Upper lobe of right lung (tissue), 1 donor: ENCODE measurements around the gene GRAMD2A. TPM values are rescaled to one million over a fixed set of nuclear protein-coding genes. Genes with fewer than 3 reads are reported as not detected.

Experiments used
- ATAC-seq: fragments of 200-7000 bp; cut with Tn5 transposase; one replicate; pipeline ENCODE4 v1.9.1; 2020; ENCODE audit warnings: mild to moderate bottlenecking, moderate library complexity
- DNase-seq: peaks from one replicate; pipeline ENCODE4 v3.0.0-alpha.2; 2020
- H3K27ac ChIP-seq: fragments of 200-600 bp; one replicate; pipeline ENCODE4 v1.8.0; 2022
- H3K27me3 ChIP-seq: fragments of 200-600 bp; one replicate; pipeline ENCODE4 v1.8.0; 2022; ENCODE audit warnings: mild to moderate bottlenecking
- H3K36me3 ChIP-seq: fragments of 200-600 bp; one replicate; pipeline ENCODE4 v1.8.0; 2022
- H3K4me1 ChIP-seq: fragments of 200-600 bp; one replicate; pipeline ENCODE4 v1.8.0; 2022
- H3K4me3 ChIP-seq: fragments of 200-600 bp; one replicate; pipeline ENCODE4 v1.8.0; 2022; ENCODE audit warnings: mild to moderate bottlenecking
- H3K9me3 ChIP-seq: fragments of 200-600 bp; one replicate; pipeline ENCODE4 v1.8.0; 2022
- CTCF ChIP-seq: fragments of 200-600 bp; IDR thresholded peaks from one replicate; pipeline ENCODE4 v1.8.0; 2022; ENCODE audit warnings: antibody characterized with exemption
- intact Hi-C: fragments of 100-400 bp; cut with DNase I; formaldehyde crosslinking; loops from one replicate; pipeline ENCODE4 v1.11.0; 2022
- total RNA-seq: library from RNA; stranded (reverse); fragmentation: NEBNext Ultra II Directional; extraction: Animal tissue kit (Norgen Biotek cat#: 25700); gene quantifications from one replicate; pipeline ENCODE4 v1.2.1, GENCODE V29; 2021
- donor health status: DM: no; HTN: yes; CAD: no; lungs with severe emphysema.

GRAMD2A gene
- total RNA-seq, 1 donor from 2014 or later = 27.4 TPM

- H3K27ac ChIP-seq = peak overlapping the region; percentile 6
- TF ChIP-seq CTCF = no peak
- intact Hi-C loops = no loop called here
- no peaks in the 10 kb centered on the region for H3K36me3 ChIP-seq
- DNase-seq (no peak), ATAC-seq (no peak)
- H3K4me1 ChIP-seq = peaks cover 11% of the 10 kb centered on the region
- no peaks in the 10 kb centered on the region for H3K27me3 ChIP-seq
- H3K9me3 ChIP-seq = no peaks in the 10 kb centered on the region
- no peak overlapping the region for H3K4me3 ChIP-seq
Observed at GRCh38 chr15:72162569-72162968, 35.0 kb downstream of the GRAMD2A start.

GRCh38 chr15:72161361-72162132, 36.0 kb downstream of the GRAMD2A start:
- DNase-seq (no peak), ATAC-seq (peak; percentile 68)
- no peaks in the 10 kb centered on the region for H3K27me3 ChIP-seq
- peak overlapping the region; percentile 32 for H3K27ac ChIP-seq
- no peaks in the 10 kb centered on the region for H3K36me3 ChIP-seq
- intact Hi-C loops = no loop called here
- TF ChIP-seq CTCF = no peak
- peaks cover 11% of the 10 kb centered on the region for H3K4me1 ChIP-seq
- no peak overlapping the region for H3K4me3 ChIP-seq
- H3K9me3 ChIP-seq = no peaks in the 10 kb centered on the region

GRCh38 chr15:72160696-72161245, 36.8 kb downstream of the GRAMD2A start:
- Histone ChIP-seq H3K4me1 (peaks cover 15% of the 10 kb centered on the region), H3K9me3 (no peaks in the 10 kb centered on the region), H3K4me3 (no peak overlapping the region), H3K27me3 (no peaks in the 10 kb centered on the region), H3K36me3 (no peaks in the 10 kb centered on the region), H3K27ac (peak overlapping the region; percentile 32)
- ATAC-seq = no peak
- no peak for DNase-seq
- intact Hi-C loops = no loop called here
- no peak for TF ChIP-seq CTCF

- Histone ChIP-seq H3K36me3 (no peaks in the 10 kb centered on the region), H3K4me3 (peak overlapping the region; percentile 63), H3K4me1 (peaks cover 32% of the 10 kb centered on the region), H3K27ac (peak overlapping the region; percentile 80), H3K9me3 (no peaks in the 10 kb centered on the region), H3K27me3 (no peaks in the 10 kb centered on the region)
- ATAC-seq (no peak), DNase-seq (no peak)
- intact Hi-C loops = loop anchor here (10.0 kb wide), 1 partner anchor 412 kb away; no protein-coding TSS in a partner anchor
- TF ChIP-seq CTCF = no peak
Observed at GRCh38 chr15:72156928-72157327, 40.7 kb downstream of the GRAMD2A start.

- intact Hi-C loops = loop anchor here (10.0 kb wide), 1 partner anchor 411 kb away; no protein-coding TSS in a partner anchor
- peak overlapping the region; percentile 63 for H3K4me3 ChIP-seq
- no peaks in the 10 kb centered on the region for H3K36me3 ChIP-seq
- ATAC-seq = peak; percentile 85
- DNase-seq = peak; percentile 90
- no peaks in the 10 kb centered on the region for H3K27me3 ChIP-seq
- peak; percentile 90 for TF ChIP-seq CTCF
- no peaks in the 10 kb centered on the region for H3K9me3 ChIP-seq
- H3K4me1 ChIP-seq = peaks cover 23% of the 10 kb centered on the region
- H3K27ac ChIP-seq = peak overlapping the region; percentile 80
Observed at GRCh38 chr15:72155635-72156616, 41.7 kb downstream of the GRAMD2A start.
